WTC11 (cell line): Measurements from ENCODE around the gene EPSTI1. TPM values are rescaled to one million over a fixed set of nuclear protein-coding genes. Genes with fewer than 3 reads are reported as not detected.

Source experiments
- ATAC-seq: fragments of 200-7000 bp; cut with Tn5 transposase; 2 replicates; pipeline ENCODE4 v1.10.0; 2021; ENCODE audit warnings: mild to moderate bottlenecking, moderate library complexity
- CTCF ChIA-PET: fragments of 300-600 bp; sonication (Branson Sonifier 250); formaldehyde crosslinking; loops from one replicate; lab custom pipeline; 2021; ENCODE audit warnings: antibody characterized with exemption; lab: Charles Lee
- POLR2A ChIA-PET: fragments of 350-600 bp; sonication (Branson Sonifier 250); formaldehyde crosslinking; loops from one replicate; lab custom pipeline; 2021; ENCODE audit warnings: antibody characterized with exemption; lab: Charles Lee
- DNase-seq: peaks from one replicate; pipeline ENCODE4 v3.0.0; 2021; ENCODE audit warnings: low spot score
- H3K27ac Mint-ChIP-seq: 2 replicates; pipeline ENCODE4 v1.8.0; 2021; ENCODE audit warnings: mixed read lengths
- H3K27me3 Mint-ChIP-seq: 2 replicates; pipeline ENCODE4 v1.8.0; 2021; ENCODE audit warnings: low read depth, mild to moderate bottlenecking, moderate library complexity, mixed read lengths
- H3K36me3 Mint-ChIP-seq: 2 replicates; pipeline ENCODE4 v1.8.0; 2021; ENCODE audit warnings: mixed read lengths
- H3K4me1 Mint-ChIP-seq: 2 replicates; pipeline ENCODE4 v1.8.0; 2022; ENCODE audit warnings: mixed read lengths
- H3K4me3 Mint-ChIP-seq: 2 replicates; pipeline ENCODE4 v1.8.0; 2021; ENCODE audit warnings: mild to moderate bottlenecking, moderate library complexity, mixed read lengths
- H3K9me3 Mint-ChIP-seq: 2 replicates; pipeline ENCODE4 v1.8.0; 2021; ENCODE audit warnings: mixed read lengths
- AFF4 ChIP-seq: sonication (generic); formaldehyde crosslinking; IDR thresholded peaks from 2 replicates; pipeline ENCODE4 v1.8.1; 2023; ENCODE audit warnings: mild to moderate bottlenecking, missing genetic modification reagents, borderline replicate concordance
- ATF1 ChIP-seq: sonication (generic); formaldehyde crosslinking; IDR thresholded peaks from 2 replicates; pipeline ENCODE4 v1.8.1; 2023; ENCODE audit warnings: mild to moderate bottlenecking, moderate library complexity, missing genetic modification reagents
- ATF2 ChIP-seq: sonication (generic); formaldehyde crosslinking; IDR thresholded peaks from 2 replicates; pipeline ENCODE4 v1.8.1; 2022; ENCODE audit warnings: low read depth, missing genetic modification reagents, borderline replicate concordance
- CTCF ChIP-seq: fragments of 200-600 bp; IDR thresholded peaks from 2 replicates; pipeline ENCODE4 v1.8.0; 2022; ENCODE audit warnings: antibody characterized with exemption
- E2F4 ChIP-seq: sonication (generic); formaldehyde crosslinking; IDR thresholded peaks from 2 replicates; pipeline ENCODE4 v1.8.1; 2022; ENCODE audit warnings: low read depth, mild to moderate bottlenecking, moderate library complexity, missing genetic modification reagents, borderline replicate concordance
- EMX1 ChIP-seq: fragments of 250-450 bp; sonication (Bioruptor Pico); IDR thresholded peaks from 2 replicates; pipeline ENCODE4 v1.8.0; 2021; ENCODE audit warnings: mild to moderate bottlenecking
- GABPB1 ChIP-seq: sonication (generic); formaldehyde crosslinking; IDR thresholded peaks from 2 replicates; pipeline ENCODE4 v1.8.1; 2023; ENCODE audit warnings: mild to moderate bottlenecking, missing genetic modification reagents
- MLX ChIP-seq: sonication (generic); formaldehyde crosslinking; IDR thresholded peaks from 2 replicates; pipeline ENCODE4 v1.8.1; 2023; ENCODE audit warnings: mild to moderate bottlenecking, missing genetic modification reagents, moderate library complexity
- NFATC4 ChIP-seq: fragments of 250-450 bp; sonication (Bioruptor Pico); IDR thresholded peaks from 2 replicates; pipeline ENCODE4 v1.9.0; 2021; ENCODE audit warnings: mild to moderate bottlenecking
- RORB ChIP-seq: fragments of 250-450 bp; sonication (Bioruptor Pico); IDR thresholded peaks from 2 replicates; pipeline ENCODE4 v1.9.0; 2021; ENCODE audit warnings: mild to moderate bottlenecking
- SMAD3 ChIP-seq: sonication (generic); formaldehyde crosslinking; IDR thresholded peaks from 2 replicates; pipeline ENCODE4 v1.8.0; 2022; ENCODE audit warnings: missing genetic modification reagents, mild to moderate bottlenecking, borderline replicate concordance
- ZNF396 ChIP-seq: fragments of 250-450 bp; sonication (Bioruptor Pico); IDR thresholded peaks from 2 replicates; pipeline ENCODE4 v1.8.0; 2021; ENCODE audit warnings: mild to moderate bottlenecking, moderate library complexity, borderline replicate concordance
- ZSCAN18 ChIP-seq: fragments of 250-450 bp; sonication (Bioruptor Pico); IDR thresholded peaks from 2 replicates; pipeline ENCODE4 v2.1.2; 2022; ENCODE audit warnings: mild to moderate bottlenecking, moderate library complexity
- total RNA-seq: library from RNA; stranded (reverse); gene quantifications from 3 replicates; pipeline ENCODE4 v1.2.3, GENCODE V29; 2021

EPSTI1 gene
- total RNA-seq, 1 experiment from 2014 or later: 2.1 TPM

GRCh38 chr13:43014162-43014561 is 22.1 kb upstream of the EPSTI1 start:
- ATAC-seq: no peak

GRCh38 chr13:43009506-43009905 is 17.5 kb upstream of the EPSTI1 start:
- Mint-ChIP-seq H3K27ac (no peak overlapping the region), H3K36me3 (no peaks in the 10 kb centered on the region), H3K27me3 (no peaks in the 10 kb centered on the region), H3K4me3 (no peak overlapping the region), H3K9me3 (no peaks in the 10 kb centered on the region), H3K4me1 (peaks cover 18% of the 10 kb centered on the region)
- POLR2A ChIA-PET: no interaction called here
- CTCF ChIA-PET: no interaction called here
- no peak for ATAC-seq
- no peak for DNase-seq
- TF ChIP-seq MLX (CRISPR knock-in tag) (no peak), ATF2 (CRISPR knock-in tag) (no peak), CTCF (no peak), ZNF396 (CRISPR knock-in tag) (no peak), SMAD3 (no peak), GABPB1 (CRISPR knock-in tag) (no peak), EMX1 (CRISPR knock-in tag) (no peak), RORB (no peak), ATF1 (CRISPR knock-in tag) (no peak)

More at GRCh38 chr13:43014162-43014561, 22.1 kb upstream of the EPSTI1 start:
- Mint-ChIP-seq H3K27me3 (no peaks in the 10 kb centered on the region), H3K4me3 (no peak overlapping the region), H3K36me3 (no peaks in the 10 kb centered on the region), H3K27ac (no peak overlapping the region), H3K9me3 (peaks cover 11% of the 10 kb centered on the region), H3K4me1 (no peaks in the 10 kb centered on the region; the same call in 1 of the 2 replicates)
- CTCF ChIA-PET: no interaction called here
- POLR2A ChIA-PET: no interaction called here
- no peak for DNase-seq
- no peak for TF ChIP-seq AFF4
- no peak for TF ChIP-seq NFATC4 (CRISPR knock-in tag)
- no peak for TF ChIP-seq E2F4
- no peak for TF ChIP-seq ZSCAN18 (CRISPR knock-in tag)
- no peak for TF ChIP-seq MLX (CRISPR knock-in tag)
